HG02840 (cell line): ENCODE data around the gene NDUFB5.
"Not testable (repeated sequence)": the region's sequence is repeated elsewhere in the genome, so short reads cannot be mapped to it uniquely, and the experiment has no call there.

Source experiments
- ATAC-seq: cut with Tn5 transposase; IDR thresholded peaks from one replicate; pipeline ENCODE4 v1.9.1; 2021; ENCODE audit warnings: mild to moderate bottlenecking, moderate library complexity, moderate number of reproducible peaks; ENCODE audit not compliant: unreplicated experiment, low FRiP score

The NDUFB5 gene

GRCh38 chr3:179624451-179624850 is 19.9 kb downstream of the NDUFB5 start:
- no peak for ATAC-seq

DNA sequence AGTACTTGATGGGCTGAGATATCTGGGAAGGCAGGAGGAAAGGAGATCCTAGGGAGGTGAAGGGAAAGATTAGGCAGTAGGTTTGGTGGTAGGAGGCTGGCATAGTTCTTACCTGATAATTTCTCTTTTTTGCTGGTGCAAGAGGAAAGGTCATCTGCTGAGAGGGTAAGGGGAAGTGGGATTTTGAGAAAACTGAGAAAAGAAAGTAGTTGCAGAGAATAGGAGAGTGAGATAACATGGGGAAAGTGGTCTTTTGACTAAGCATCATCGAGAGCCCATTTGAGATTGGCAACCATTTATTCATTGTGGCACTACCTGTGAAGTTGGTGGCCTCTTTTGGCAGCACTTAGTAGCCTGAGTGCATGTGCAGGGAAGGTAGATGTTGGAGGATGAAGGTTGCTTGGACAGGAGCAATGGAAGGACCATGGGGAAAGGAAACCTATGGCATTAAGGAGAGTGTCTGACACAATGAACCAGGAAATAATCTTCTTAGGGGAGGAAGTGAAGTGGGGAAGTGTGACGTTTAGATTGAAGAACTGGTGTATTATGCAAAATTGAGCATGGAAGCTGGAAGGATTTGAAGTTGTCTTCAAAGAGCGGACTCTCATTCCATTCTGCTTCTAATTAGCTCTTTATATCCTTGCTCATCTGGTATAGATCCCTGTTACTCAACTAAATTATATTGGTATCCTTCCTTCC is 26.3 kb downstream of the NDUFB5 start:
- ATAC-seq = no peak

GRCh38 chr3:179640469-179640868 is 35.9 kb downstream of the NDUFB5 start:
- ATAC-seq = no peak

DNA sequence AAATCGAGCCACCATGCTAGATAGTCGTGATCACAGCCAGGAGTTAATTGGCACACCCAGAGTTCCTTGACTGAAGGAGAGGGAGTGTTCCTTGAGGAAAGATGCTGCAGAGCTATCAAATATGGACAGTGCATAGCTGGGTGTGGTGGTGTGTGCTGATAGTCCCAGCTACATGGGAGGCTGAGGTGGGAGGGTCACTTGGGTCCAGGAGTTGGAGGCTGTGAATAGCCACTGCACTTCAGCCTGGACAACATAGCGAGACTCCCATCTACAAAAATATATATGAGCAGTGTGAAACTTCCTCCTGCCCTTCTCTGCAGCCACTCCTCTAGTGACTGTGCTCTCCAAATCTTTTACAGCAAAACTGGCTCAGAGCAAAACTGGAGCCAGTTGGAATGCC is 38.3 kb downstream of the NDUFB5 start:
- ATAC-seq = no peak

- ATAC-seq = not testable (repeated sequence)
Measured at GRCh38 chr3:179643837-179644236, 39.2 kb downstream of the NDUFB5 start.

DNA sequence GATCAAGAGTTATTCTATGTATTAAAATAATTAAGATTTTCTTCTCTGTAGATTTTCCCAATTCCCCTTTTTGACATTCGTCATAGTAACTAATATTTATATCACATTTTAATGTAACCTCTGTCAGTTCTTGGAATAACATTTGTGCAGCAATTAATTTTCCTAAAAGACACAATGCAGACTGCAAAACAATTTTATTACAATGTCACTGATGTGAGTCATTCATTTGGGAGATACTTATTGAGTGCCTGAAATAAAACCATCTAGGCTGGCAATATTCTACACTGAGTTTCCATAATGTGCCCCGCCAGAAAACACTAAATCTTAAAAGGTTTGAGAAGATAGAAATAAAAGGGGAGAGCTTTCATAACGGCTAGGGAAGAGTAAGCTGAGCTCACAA is 41.6 kb downstream of the NDUFB5 start:
- ATAC-seq = no peak

DNA sequence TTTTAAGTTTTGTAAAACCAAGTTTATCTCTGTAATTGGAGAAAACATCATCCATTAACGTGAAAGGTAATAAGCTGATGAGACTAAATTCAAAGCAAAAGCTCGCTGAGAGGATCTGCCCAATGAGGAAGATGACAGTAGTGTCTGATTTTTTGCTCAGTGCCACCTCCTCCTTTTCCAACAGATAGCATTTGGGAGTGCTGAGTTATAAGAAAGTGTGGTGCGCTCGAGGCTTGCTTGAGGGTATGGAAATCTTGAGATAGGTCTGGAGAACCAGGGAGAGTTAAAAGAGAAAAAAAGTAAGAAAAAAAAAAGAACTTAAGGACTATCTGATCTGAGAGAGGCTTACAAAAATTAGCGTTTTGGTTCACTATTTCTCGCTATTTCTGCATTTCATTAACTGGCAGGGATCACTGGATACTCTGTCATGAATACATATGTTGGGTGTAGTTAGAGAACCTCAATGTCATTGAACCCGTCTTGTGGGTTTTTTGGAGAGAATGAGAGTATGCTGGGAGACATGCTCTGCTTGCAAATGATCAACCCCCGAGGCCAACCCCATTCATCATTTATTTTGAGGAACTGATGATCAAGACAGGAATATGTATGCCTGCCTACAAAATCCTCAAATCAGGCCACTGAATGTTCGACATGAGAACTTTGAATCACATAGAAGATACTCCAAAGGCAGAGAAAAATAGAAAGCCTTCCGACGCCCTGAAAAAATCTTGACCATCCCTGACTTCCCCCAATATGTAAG is 47.3 kb downstream of the NDUFB5 start:
- no peak for ATAC-seq

DNA sequence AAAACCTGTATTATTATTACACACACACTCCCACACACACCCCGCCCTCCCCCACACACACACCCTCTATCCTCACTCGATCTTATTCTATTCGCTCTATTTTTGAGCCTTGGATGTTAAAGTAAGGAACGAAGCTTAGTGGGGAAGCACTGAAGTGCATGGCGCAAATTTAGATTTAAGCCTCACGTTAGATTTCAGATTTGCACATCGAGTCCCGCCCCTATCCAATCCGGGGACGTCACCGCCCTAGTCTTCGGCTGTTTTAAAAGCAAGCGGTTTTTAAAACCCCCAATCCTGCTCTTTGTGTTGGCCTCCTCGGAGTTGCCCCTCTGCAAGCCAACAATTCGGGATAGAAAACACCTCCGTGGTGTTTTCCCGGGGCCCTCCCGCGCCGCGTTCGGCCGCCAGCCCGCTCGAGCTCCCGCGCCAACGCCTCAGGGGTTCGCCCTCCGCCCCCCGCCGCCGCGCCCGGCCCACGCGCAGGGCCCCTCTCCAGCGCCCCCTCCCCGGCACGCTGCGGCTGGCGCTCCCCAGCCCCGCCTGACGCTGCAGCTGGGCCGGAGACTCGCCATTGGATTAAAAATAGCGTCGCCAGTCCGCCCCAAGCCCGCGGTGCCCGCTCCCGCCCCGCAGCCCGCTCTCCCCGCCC is 48.0 kb downstream of the NDUFB5 start, which contains the start of gene USP13:
Gene USP13, plus strand, starts transcription at position 594 of the 649 bp plus-strand sequence. CDS start 186 bp downstream, outside the sequence.
- peak; percentile 69 for ATAC-seq

DNA sequence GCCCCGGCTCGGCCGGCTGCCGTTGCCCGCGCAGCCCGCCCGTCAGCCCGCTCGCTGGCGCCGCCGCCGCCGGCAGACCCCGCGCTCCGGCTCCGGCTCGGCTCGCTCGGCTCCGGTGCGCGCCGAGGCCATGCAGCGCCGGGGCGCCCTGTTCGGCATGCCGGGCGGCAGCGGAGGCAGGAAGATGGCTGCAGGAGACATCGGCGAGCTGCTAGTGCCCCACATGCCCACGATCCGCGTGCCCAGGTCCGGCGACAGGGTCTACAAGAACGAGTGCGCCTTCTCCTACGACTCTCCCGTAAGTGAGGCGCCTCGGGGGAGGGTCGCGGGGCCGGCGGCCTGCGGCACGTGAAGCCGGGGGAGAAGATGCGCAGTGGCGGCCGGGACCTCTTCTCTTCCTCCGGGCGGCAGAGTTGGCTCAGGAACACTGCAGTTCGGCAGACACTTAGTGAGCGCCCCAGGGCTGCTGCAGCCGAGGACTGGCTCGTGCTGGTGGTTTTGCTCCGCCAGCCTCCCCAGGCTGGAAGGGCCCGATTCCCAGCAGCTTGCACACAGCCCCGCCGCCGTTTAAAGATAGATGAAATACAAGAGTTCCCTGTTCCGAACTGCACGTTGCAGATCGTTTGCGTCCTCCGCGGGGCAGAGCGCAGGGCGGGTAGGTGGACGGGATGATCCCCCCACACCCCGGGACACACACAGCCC is 48.7 kb downstream of the NDUFB5 start:
- peak; percentile 68 for ATAC-seq

GRCh38 chr3:179655236-179655635 is 50.6 kb downstream of the NDUFB5 start:
- ATAC-seq = no peak

- no peak for ATAC-seq
Measured at GRCh38 chr3:179658606-179659005, 54.0 kb downstream of the NDUFB5 start.

DNA sequence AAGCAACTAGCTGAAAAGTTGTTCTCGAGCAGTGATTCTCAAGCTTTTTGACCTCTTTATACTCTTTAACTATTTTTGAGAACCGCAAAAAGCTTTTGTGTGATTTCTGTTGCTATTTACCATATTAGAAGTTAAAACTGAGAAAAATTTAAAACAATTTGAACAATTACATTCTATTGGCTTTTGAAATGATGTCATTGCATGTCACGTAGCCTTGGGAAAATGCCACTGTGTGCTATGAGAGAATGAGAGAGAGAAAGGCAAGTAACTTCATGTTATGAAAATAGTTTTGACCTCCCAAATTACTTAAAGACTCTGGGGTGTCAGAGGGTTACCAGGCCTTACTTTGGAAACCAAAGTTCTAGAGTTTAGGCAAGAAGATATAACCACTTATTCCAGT is 56.3 kb downstream of the NDUFB5 start:
- no peak for ATAC-seq

GRCh38 chr3:179661777-179662176 is 57.2 kb downstream of the NDUFB5 start:
- no peak for ATAC-seq

- no peak for ATAC-seq
Measured at GRCh38 chr3:179663093-179663492, 58.5 kb downstream of the NDUFB5 start.

DNA sequence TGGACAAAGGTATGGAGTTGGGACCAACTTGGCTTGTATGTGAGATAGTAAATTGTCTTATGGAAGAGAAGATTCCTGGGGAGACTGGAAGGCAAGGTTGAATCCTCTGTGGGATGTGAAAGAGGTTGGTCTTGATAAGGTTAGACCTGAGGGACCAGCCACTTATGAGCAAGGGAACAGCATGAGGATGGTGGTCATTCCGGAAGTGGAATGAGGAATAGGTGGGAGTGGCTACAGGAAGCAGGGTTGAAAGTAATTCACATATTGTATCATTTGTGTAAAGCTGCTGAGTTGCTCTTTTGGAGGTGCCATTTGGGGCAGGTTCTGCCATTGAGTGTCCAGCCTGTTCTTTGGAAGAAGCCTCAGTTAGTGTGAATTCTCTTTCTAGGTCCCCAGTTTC is 61.4 kb downstream of the NDUFB5 start:
- no peak for ATAC-seq

DNA sequence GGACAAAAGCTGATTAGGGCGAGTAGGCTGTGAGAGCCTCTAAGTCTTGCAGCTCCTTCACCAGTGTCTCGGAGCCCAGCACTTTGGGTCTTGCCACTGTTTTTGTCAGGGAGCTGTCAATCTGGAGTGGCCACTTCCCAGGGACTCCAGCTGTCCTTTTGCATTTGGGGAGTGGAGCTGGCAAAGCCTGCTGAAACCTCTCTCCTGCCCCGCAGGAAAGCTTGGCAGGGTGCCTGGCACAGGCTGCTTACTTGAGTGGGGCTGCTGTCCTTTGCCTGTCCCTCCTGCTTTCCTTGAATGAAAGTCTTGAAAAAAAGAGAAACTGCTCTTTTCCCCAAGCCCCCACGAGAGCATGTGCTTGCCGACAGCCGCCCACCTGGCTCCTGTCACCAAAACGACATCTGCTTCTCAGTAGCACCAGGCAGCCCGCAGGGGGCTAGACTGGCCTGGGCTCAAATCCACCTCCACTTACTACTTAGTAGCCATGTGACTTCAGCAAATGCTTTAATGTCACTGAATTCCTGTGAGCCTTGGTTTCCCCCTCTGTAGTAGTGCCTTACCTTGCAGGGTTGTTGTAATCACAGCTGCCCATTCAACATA is 61.9 kb downstream of the NDUFB5 start:
- ATAC-seq = no peak

GRCh38 chr3:179668429-179668828 is 63.8 kb downstream of the NDUFB5 start:
- ATAC-seq = no peak

- no peak for ATAC-seq
Measured at GRCh38 chr3:179670311-179670710, 65.7 kb downstream of the NDUFB5 start.

- ATAC-seq = no peak
Measured at GRCh38 chr3:179671309-179671708, 66.7 kb downstream of the NDUFB5 start.

DNA sequence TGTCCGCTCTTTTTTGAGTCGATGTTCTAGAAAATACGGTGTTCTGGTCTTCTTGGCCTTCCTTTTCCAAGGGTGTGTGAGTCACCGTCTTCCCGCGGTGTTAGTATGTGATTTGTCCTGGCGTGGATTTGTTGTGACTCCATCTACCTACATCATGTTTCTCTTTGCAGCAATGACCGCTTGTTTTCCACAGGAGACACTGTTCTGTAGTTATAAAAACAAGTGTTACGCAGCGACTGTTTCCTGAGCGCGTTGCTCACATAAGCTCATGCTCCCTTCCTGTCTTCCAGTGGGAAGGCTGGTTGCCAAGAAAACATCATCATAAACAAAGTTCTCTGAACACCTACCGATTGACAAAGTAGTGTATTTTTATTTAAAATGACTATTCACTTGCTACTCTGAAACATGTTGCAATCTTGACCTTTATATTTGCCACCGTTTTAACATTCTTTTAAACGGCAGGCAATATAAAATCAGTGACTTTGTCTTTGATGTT is 67.2 kb downstream of the NDUFB5 start:
- ATAC-seq = no peak
